Measurements from ENCODE around the gene SPATA6. TPM values are rescaled to one million over a fixed set of nuclear protein-coding genes. Genes with fewer than 3 reads are reported as not detected.

The SPATA6 gene

GRCh38 chr1:48246727-48247126 is 225.3 kb downstream of the SPATA6 start:
- no peak overlapping the region for H4K91ac ChIP-seq (ENCODE audit: low read length)
- H3K23ac ChIP-seq (ENCODE audit: low read length in 2 of 2): no peak overlapping the region
- no peak overlapping the region for H2AFZ ChIP-seq (ENCODE audit: low read depth, low read length)
- WGBS: 47% methylated on average over 1 of the region's 1 CpG
- no peak overlapping the region for H3K4me3 ChIP-seq (ENCODE audit: insufficient read depth in 1 of 2, low read depth in 1 of 2, low read length in 2 of 2)
- no peak overlapping the region for H3K4ac ChIP-seq (ENCODE audit: low read depth in 1 of 2, low read length in 2 of 2)
- no peak overlapping the region for H2AK5ac ChIP-seq (ENCODE audit: low read length, severe bottlenecking)
- H3K27me3 ChIP-seq (ENCODE audit: control insufficient read depth in 1 of 2, insufficient read depth in 1 of 2, low read length in 2 of 2): no peaks in the 10 kb centered on the region
- H3K14ac ChIP-seq (ENCODE audit: low read length in 2 of 2): no peak overlapping the region
- H4K8ac ChIP-seq (ENCODE audit: low read length): no peak overlapping the region
- H2BK12ac ChIP-seq (ENCODE audit: low read length in 2 of 2): no peak overlapping the region
- H3K79me1 ChIP-seq (replicated peaks; ENCODE audit: low read length, poor library complexity, severe bottlenecking): no peaks in the 10 kb centered on the region
- H2BK5ac ChIP-seq (ENCODE audit: low read depth, low read length, poor library complexity, severe bottlenecking): no peak overlapping the region
- no peak overlapping the region for H2BK15ac ChIP-seq (ENCODE audit: low read depth, poor library complexity, severe bottlenecking)
- no peak overlapping the region for H3K27ac ChIP-seq (ENCODE audit: low read length, poor library complexity, severe bottlenecking)
- no peak overlapping the region for H3K18ac ChIP-seq (ENCODE audit: low read depth in 1 of 2, low read length in 2 of 2)
- H3K4me2 ChIP-seq (ENCODE audit: low read length, poor library complexity, severe bottlenecking): no peak overlapping the region
- no peaks in the 10 kb centered on the region for H3K9me3 ChIP-seq (ENCODE audit: control insufficient read depth, low read length)
- no peak overlapping the region for H2BK120ac ChIP-seq (ENCODE audit: low read depth, low read length)
- H3K9ac ChIP-seq (ENCODE audit: low read length): no peak overlapping the region
- H3K4me1 ChIP-seq (ENCODE audit: control insufficient read depth, insufficient read depth, low read depth, low read length): no peaks in the 10 kb centered on the region
- DNase-seq: no peak
- no peaks in the 10 kb centered on the region for H3K36me3 ChIP-seq (ENCODE audit: control insufficient read depth in 1 of 2, insufficient read depth in 2 of 2, low read depth in 1 of 2, low read length in 2 of 2)

Small RNAs within 50 kb of the gene (small RNA-seq; reads per million reads assigned to genes)
- not detected for gene RNU4-61P (ENCODE audit: low read depth)
- gene RNU6-723P (ENCODE audit: low read depth): not detected

Measured in mesenchymal stem cell (in vitro differentiated cells and primary cell).